Uterus (tissue), 4 donors: ENCODE measurements around the gene NME5. TPM values are rescaled to one million over a fixed set of nuclear protein-coding genes. Genes with fewer than 3 reads are reported as not detected.

Source experiments
- DNase-seq, 2 donors: peaks; one replicate each; pipeline ENCODE4 v3.0.0-alpha.2; 2019 to 2020
- H3K27ac ChIP-seq, 2 donors: fragments of 200-600 bp; sonication (generic); 1 replicate in 1 of 2; 2 replicates in 1 of 2; pipeline ENCODE4 v1.5.1; 2016 to 2018
- H3K27me3 ChIP-seq, 2 donors: fragments of 200-600 bp; sonication (generic); one replicate each; pipeline ENCODE4 v1.5.1; 2018 to 2019; ENCODE audit warnings: control low read depth in 1 of 2
- H3K36me3 ChIP-seq, 2 donors: fragments of 200-600 bp; sonication (generic); one replicate each; pipeline ENCODE4 v1.5.1; 2019; ENCODE audit warnings: control low read depth in 1 of 2
- H3K4me1 ChIP-seq, 2 donors: fragments of 200-600 bp; sonication (generic); one replicate each; pipeline ENCODE4 v1.5.1; 2018 to 2019; ENCODE audit warnings: control low read depth in 1 of 2
- H3K4me3 ChIP-seq, 2 donors: fragments of 200-600 bp; sonication (generic); 1 replicate in 1 of 2; 2 replicates in 1 of 2; pipeline ENCODE4 v1.5.1; 2018 to 2019; ENCODE audit warnings: mild to moderate bottlenecking in 1 of 2
- H3K9me3 ChIP-seq, 2 donors: fragments of 200-600 bp; sonication (generic); one replicate each; pipeline ENCODE4 v1.5.1; 2019; ENCODE audit warnings: control low read depth in 1 of 2
- CTCF ChIP-seq, 4 experiments: fragments of 200-600 bp in 2 of 4; fragments of 450-650 bp in 2 of 4; sonication (generic) in 2 of 4; IDR thresholded peaks; one replicate each; pipeline ENCODE4 v1.5.1; 2016 to 2019; ENCODE audit warnings: antibody characterized with exemption in 4 of 4, mild to moderate bottlenecking in 2 of 4, moderate library complexity in 1 of 4
- POLR2A ChIP-seq, 2 donors: fragments of 450-650 bp; IDR thresholded peaks; one replicate each; pipeline ENCODE4 v1.6.1; 2016; ENCODE audit warnings: antibody characterized with exemption in 2 of 2, mild to moderate bottlenecking in 1 of 2, moderate library complexity in 1 of 2
- intact Hi-C: fragments of 100-400 bp; cut with DNase I; formaldehyde crosslinking; loops from one replicate; pipeline ENCODE4 v1.15.1; 2023; ENCODE audit warnings: low total_unique reads
- total RNA-seq, 4 donors: library from RNA; depleted of rRNA in 3 of 4; stranded (reverse); fragments of >200 nt in 3 of 4; gene quantifications; one replicate each; pipeline versions ENCODE4 v1.1.0 to v1.2.4, GENCODE V29; 2014 to 2023
- donor health status: DM: yes; HTN: yes; CAD: no.

NME5 gene
- total RNA-seq, 4 donors from 2014 or later = 0.26 to 9.2 (median 2.0) TPM; not detected in 1

DNA sequence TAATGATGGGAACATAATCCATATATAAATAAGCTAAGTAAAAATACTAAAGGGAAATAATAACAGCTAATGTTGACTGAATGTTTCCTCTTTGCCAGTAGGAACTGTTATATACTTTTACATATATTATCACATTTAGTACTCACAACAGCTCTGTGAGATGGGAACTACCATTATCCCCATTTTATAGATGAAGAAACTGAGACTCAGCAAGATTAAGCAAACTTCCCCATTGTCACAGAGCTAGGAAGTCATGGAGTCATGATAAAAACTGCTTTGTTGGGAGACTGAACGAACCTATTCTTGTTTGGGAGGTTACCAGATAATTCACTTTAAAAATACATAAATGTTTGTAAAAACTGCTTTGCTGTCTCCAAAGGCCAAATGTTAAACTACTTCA is 32.0 kb downstream of the NME5 start:
- intact Hi-C loops = no loop called here
- no peak for TF ChIP-seq CTCF (IDR thresholded peaks at IDR 0.05)
- TF ChIP-seq POLR2A (IDR thresholded peaks at IDR 0.05) = no peak
- DNase-seq = no peak
- no peaks in the 10 kb centered on the region for H3K27me3 ChIP-seq
- H3K9me3 ChIP-seq = no peaks in the 10 kb centered on the region
- no peaks in the 10 kb centered on the region for H3K4me1 ChIP-seq
- no peaks in the 10 kb centered on the region for H3K36me3 ChIP-seq
- H3K4me3 ChIP-seq = no peak overlapping the region
- no peak overlapping the region for H3K27ac ChIP-seq

DNA sequence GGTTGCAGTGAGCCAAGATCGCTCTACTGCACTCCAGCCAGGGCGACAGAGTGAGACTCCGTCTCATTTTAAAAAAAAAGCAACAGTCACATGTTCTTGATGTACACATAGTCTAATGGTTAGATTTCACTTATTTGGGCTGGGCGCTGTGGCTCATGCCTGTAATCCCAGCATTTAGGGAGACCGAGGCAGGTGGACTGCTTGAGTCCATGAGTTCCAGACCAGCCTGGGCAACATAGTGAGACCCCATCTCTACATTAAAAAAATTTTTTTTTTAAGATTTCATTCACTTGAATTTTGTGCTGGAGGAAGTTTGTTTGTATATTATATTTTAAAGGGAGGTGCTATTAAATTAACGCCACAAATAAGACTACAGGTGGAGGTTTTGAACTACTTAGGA is 33.5 kb downstream of the NME5 start:
- Histone ChIP-seq H3K27me3 (no peaks in the 10 kb centered on the region), H3K36me3 (no peaks in the 10 kb centered on the region), H3K9me3 (no peaks in the 10 kb centered on the region), H3K4me1 (no peaks in the 10 kb centered on the region), H3K4me3 (no peak overlapping the region), H3K27ac (no peak overlapping the region)
- DNase-seq = no peak
- intact Hi-C loops = no loop called here
- TF ChIP-seq CTCF (IDR thresholded peaks at IDR 0.05) (no peak), POLR2A (IDR thresholded peaks at IDR 0.05) (no peak)

DNA sequence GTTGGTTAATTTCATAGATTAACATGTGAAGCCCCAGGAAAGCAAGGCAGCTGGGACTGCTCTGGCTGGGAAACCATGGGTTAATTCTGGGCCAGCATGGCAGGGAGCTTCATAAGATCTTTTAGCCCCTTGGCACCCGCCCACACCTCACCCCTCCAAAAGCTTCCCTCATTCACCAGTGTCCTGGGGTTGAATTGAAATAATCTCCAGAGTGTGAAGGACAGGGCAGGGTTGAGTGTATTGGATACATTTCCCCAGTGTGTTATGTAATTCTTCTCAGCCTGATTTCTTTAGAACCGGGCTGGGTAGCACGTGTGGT is 36.0 kb downstream of the NME5 start:
- no peaks in the 10 kb centered on the region for H3K27me3 ChIP-seq
- H3K27ac ChIP-seq = no peak overlapping the region
- intact Hi-C loops = no loop called here
- DNase-seq = no peak
- H3K4me1 ChIP-seq = no peaks in the 10 kb centered on the region
- no peaks in the 10 kb centered on the region for H3K9me3 ChIP-seq
- no peaks in the 10 kb centered on the region for H3K36me3 ChIP-seq
- TF ChIP-seq CTCF (IDR thresholded peaks at IDR 0.05) (no peak), POLR2A (IDR thresholded peaks at IDR 0.05) (no peak)
- no peak overlapping the region for H3K4me3 ChIP-seq

- H3K27ac ChIP-seq = no peak overlapping the region
- no peak overlapping the region for H3K4me3 ChIP-seq
- H3K36me3 ChIP-seq = no peaks in the 10 kb centered on the region
- DNase-seq = no peak
- no peaks in the 10 kb centered on the region for H3K27me3 ChIP-seq
- no peaks in the 10 kb centered on the region for H3K4me1 ChIP-seq
- TF ChIP-seq CTCF (IDR thresholded peaks at IDR 0.05) = no peak
- TF ChIP-seq POLR2A (IDR thresholded peaks at IDR 0.05) = no peak
- H3K9me3 ChIP-seq = no peaks in the 10 kb centered on the region
- intact Hi-C loops = no loop called here
Measured at GRCh38 chr5:138102454-138103318, 36.5 kb downstream of the NME5 start.

- intact Hi-C loops = no loop called here
- H3K4me3 ChIP-seq = no peak overlapping the region
- H3K9me3 ChIP-seq = no peaks in the 10 kb centered on the region
- no peaks in the 10 kb centered on the region for H3K27me3 ChIP-seq
- TF ChIP-seq CTCF (IDR thresholded peaks at IDR 0.05) (no peak), POLR2A (IDR thresholded peaks at IDR 0.05) (no peak)
- no peak overlapping the region for H3K27ac ChIP-seq
- no peaks in the 10 kb centered on the region for H3K4me1 ChIP-seq
- H3K36me3 ChIP-seq = no peaks in the 10 kb centered on the region
- no peak for DNase-seq
Measured at GRCh38 chr5:138096997-138097828, 42.0 kb downstream of the NME5 start.
